CD4-positive, alpha-beta T cell treated with Interleukin-15 for 1 hour (primary cell): ENCODE measurements around the gene CTAGE1.
"Not testable (repeated sequence)": the region's sequence is repeated elsewhere in the genome, so short reads cannot be mapped to it uniquely, and the experiment has no call there.

ENCODE experiments used
- DNase-seq: peaks from one replicate; pipeline ENCODE4 v3.0.0-alpha.2; 2020

The CTAGE1 gene

GRCh38 chr18:22434973-22435608, 17.4 kb upstream of the CTAGE1 start:
- no peak for DNase-seq

- DNase-seq, result no peak
Measured at GRCh38 chr18:22433956-22434355, 16.2 kb upstream of the CTAGE1 start.

- no peak for DNase-seq
Measured at GRCh38 chr18:22432657-22433137, 15.0 kb upstream of the CTAGE1 start.

- DNase-seq, result no peak
Measured at GRCh38 chr18:22429564-22429963, 11.8 kb upstream of the CTAGE1 start.

GRCh38 chr18:22428672-22429071, 11.0 kb upstream of the CTAGE1 start:
- no peak for DNase-seq

- no peak for DNase-seq
Measured at GRCh38 chr18:22427822-22428549, 10.3 kb upstream of the CTAGE1 start.

- no peak for DNase-seq
Measured at GRCh38 chr18:22424565-22424963, 6.8 kb upstream of the CTAGE1 start.

GRCh38 chr18:22423878-22424564, 6.3 kb upstream of the CTAGE1 start:
- DNase-seq, result no peak

- DNase-seq, result no peak
Measured at GRCh38 chr18:22422909-22423548, 5.3 kb upstream of the CTAGE1 start.

GRCh38 chr18:22420652-22421051, 2.9 kb upstream of the CTAGE1 start:
- DNase-seq, result no peak

GRCh38 chr18:22412176-22412911, 5.4 kb downstream of the CTAGE1 start:
- no peak for DNase-seq

- no peak for DNase-seq
Measured at GRCh38 chr18:22411446-22411845, 6.3 kb downstream of the CTAGE1 start.

- DNase-seq, result no peak
Measured at GRCh38 chr18:22410126-22410525, 7.6 kb downstream of the CTAGE1 start.

- DNase-seq, result no peak
Measured at GRCh38 chr18:22409445-22409844, 8.3 kb downstream of the CTAGE1 start.

GRCh38 chr18:22408059-22408458, 9.7 kb downstream of the CTAGE1 start:
- no peak for DNase-seq

- DNase-seq, result no peak
Measured at GRCh38 chr18:22405142-22405541, 12.6 kb downstream of the CTAGE1 start.

- no peak for DNase-seq
Measured at GRCh38 chr18:22403950-22404349, 13.8 kb downstream of the CTAGE1 start.

- no peak for DNase-seq
Measured at GRCh38 chr18:22399949-22400348, 17.8 kb downstream of the CTAGE1 start.

- DNase-seq, result no peak
Measured at GRCh38 chr18:22398464-22398863, 19.3 kb downstream of the CTAGE1 start.

- no peak for DNase-seq
Measured at GRCh38 chr18:22394428-22394827, 23.3 kb downstream of the CTAGE1 start.

- not testable (repeated sequence) for DNase-seq
Measured at GRCh38 chr18:22393164-22393563, 24.6 kb downstream of the CTAGE1 start.
